Islet of Langerhans (tissue), 1 donor: ENCODE results near the gene BCLAF1.
A peak's percentile ranks its signal among the peaks of the same experiment; 100 is the strongest.

Experiments
- FAIRE-seq: peaks from one replicate; lab custom pipeline; 2011; peaks lifted over from hg19 to GRCh38; lab: Jason Lieb, UNC

The BCLAF1 gene, protein sequence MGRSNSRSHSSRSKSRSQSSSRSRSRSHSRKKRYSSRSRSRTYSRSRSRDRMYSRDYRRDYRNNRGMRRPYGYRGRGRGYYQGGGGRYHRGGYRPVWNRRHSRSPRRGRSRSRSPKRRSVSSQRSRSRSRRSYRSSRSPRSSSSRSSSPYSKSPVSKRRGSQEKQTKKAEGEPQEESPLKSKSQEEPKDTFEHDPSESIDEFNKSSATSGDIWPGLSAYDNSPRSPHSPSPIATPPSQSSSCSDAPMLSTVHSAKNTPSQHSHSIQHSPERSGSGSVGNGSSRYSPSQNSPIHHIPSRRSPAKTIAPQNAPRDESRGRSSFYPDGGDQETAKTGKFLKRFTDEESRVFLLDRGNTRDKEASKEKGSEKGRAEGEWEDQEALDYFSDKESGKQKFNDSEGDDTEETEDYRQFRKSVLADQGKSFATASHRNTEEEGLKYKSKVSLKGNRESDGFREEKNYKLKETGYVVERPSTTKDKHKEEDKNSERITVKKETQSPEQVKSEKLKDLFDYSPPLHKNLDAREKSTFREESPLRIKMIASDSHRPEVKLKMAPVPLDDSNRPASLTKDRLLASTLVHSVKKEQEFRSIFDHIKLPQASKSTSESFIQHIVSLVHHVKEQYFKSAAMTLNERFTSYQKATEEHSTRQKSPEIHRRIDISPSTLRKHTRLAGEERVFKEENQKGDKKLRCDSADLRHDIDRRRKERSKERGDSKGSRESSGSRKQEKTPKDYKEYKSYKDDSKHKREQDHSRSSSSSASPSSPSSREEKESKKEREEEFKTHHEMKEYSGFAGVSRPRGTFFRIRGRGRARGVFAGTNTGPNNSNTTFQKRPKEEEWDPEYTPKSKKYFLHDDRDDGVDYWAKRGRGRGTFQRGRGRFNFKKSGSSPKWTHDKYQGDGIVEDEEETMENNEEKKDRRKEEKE

DNA sequence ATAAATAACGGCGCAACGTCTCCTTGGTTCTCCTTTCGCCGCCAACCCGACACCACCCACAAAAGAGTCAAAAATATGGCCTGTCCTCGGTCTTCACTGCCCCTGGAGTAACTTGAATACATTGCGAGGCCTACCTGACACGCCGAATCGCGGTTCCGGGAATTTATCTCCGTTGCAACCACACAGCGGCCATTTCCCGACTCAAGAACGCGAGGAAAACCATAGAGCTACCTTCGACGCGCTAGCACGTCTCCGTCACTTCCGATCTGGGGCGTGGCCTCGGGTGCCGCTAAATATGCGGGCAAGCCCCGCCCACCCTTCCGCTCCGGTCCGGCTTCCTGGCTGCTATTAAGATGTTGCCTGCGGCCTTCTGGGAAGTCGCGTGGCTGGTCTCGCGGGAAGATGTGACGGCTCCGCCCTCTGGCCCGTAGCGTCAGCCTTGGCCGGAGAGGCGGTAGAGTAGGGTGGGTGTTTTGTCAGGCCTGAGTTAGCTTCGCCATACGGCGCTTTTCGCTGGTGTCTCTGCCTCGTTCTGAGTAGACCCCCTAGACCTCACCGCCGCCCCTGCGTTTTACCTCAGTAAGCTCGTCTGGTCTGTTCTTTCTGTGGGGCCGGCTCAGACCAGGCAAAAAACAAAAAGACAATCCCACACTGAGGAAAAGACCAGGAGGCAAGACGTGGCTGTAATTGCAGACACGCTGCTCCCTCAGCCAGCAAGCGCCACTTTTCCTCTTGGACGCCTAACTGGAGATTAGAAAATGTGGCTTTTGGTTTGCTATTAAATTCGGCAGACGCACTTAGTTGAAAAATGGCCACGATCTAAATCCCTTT is at the start of gene BCLAF1:
TSS of gene BCLAF1 (minus strand) at position 268 of the 831 bp plus-strand sequence. CDS start 9,980 bp downstream, outside the sequence.
- peak; percentile 73 for FAIRE-seq

DNA sequence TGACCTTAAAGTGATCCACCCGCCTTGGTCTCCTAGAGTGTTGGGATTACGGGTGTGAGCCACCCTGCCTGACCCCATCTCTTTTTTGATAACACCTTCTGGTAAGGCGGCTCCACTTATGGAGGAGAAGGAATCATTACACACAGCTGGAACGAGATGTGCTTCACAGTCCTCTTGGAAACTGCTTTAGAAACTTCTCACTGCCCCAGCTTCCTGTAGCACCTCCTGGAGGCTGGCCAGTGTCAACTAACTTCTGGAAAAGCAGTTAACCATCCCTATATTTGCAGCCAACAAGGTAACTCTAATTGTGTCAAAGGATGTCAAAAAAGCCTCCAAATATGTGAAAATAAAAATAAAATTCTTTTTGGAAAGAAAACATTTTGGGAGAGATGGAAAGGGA is 48.8 kb upstream of the BCLAF1 start:
- FAIRE-seq, result no peak

DNA sequence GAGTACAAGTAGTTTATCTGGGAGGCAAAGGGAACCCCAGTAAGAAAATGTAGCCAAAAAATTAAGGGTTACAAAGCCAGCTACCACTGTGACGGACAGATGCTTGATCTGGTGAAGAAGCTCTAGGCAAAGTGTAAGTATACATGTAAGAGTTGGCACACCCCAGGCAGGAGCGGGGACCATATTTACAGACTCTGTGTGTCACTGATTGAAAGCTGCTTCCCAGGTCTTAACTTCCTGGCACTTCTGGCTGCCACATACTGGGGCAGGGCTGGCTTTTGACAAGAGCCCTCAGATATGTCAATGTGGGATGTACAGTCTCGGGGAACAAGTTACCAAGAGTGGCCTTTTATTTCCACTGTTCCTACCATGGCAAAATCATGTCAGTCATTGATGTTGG is 48.0 kb upstream of the BCLAF1 start:
- FAIRE-seq, result no peak

DNA sequence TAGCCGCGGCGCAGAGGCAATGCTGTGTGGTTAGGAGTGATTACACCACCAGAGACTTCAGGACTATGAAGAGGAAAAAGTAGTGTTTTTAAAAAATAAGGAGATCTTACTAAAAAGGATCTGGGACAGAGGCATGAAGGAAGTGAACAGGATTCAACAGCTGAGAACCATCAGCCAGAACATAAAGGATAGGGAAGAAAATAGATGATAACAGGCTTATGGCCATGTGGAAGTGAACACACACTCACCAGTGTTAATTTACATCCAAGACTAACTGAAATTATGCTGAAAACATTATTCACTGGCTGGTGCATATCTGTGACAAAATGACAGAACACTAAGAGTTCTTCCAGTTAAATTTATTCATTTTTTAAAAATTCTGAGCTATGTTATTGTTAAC is 47.5 kb upstream of the BCLAF1 start:
- FAIRE-seq, result no peak

DNA sequence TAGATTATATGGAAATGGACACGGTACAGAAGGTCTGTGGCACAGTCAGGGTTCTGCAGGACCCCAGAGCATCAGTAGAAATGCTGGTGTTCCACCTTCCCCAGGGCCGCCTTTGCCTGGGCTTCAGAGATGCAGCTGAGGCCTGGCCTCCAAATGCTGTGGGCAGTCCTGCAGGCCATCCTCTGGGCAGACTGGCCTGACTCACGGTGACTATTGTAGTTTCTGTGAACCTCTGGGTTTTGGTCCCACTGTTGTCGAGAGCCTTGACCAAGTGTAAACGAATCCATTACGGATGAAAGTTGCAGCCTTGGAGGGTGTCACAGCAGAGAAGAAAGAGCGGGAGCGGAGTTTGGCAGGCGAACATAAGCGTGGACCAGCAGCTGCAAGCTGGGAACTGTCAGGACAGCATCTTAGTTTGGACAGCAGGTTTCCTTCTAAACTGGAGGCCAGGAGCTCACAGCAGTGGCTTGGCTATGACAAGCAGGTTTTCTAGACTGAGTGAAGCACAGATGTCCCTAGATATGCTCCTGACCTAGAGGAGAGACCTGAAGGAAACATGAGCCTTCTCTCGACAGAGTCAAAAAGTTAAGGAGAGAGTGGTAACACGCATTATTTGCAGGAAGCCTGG is 46.2 kb upstream of the BCLAF1 start:
- FAIRE-seq, result no peak

DNA sequence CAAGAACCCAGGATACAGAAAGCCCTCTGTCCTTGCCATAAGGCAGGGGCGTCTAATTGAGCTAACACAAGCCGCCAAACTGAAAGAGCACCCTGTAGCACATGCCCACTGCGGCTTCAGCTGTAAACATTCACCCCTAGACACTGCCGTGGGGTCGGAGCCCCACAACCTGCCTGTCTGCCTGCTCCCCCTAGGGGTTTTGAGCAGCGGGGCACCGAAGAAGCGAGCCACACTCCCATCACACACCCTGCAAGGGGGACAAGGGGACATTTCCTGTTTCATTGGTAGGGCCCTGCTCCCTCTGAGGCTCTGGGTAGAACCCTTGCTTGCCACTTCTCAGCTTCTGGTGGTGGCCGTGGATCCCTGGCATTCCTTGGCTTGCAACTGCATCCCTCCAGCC is 45.2 kb upstream of the BCLAF1 start:
- FAIRE-seq, result no peak

DNA sequence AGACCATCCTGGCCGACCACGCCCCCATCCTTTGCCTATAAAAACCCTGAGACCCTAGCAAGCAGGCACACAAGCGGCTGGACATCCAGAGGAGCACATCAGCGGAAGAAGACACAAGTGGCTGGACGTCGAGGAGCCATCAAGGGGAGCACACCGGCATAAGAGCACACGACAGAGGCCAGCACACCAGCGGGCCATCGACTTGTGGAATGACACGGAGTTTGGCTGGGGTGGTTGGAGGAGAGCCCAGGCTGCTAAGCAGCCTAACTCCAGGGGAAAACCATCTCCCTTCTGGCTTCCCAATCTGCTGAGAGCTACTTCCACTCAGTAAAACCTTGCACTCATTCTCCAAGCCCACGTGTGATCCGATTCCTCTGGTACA is 44.8 kb upstream of the BCLAF1 start:
- no peak for FAIRE-seq

DNA sequence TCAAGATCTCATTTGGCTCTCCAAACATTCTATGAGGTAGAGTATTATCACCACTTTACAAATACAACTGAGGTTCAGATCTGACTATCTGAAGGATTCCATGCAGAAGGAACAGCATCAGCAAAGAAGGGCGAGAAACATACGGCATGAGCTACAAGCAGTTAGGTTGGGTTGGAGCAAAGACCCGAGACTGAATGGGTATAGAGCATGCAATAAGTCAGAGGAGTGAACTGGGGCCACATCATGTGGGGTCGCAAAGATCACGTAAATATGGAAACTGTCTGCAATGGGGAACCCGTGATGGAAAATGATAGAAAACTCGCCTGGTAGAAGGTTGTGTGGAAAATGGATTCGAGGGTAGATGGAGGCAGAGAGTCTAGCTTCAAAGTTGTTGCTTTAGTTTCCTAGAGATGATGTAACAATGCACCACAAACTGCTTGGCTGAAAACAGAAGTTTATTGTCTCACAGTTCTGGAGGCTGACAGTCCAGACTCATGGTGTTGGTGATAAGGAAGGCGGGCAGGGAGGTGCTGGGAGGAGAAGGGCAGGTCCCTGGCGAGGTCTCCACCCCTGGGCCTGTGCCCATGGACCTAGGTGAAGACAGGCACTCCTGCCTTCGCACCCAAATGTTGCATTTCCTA is 44.3 kb upstream of the BCLAF1 start:
- FAIRE-seq, result no peak

DNA sequence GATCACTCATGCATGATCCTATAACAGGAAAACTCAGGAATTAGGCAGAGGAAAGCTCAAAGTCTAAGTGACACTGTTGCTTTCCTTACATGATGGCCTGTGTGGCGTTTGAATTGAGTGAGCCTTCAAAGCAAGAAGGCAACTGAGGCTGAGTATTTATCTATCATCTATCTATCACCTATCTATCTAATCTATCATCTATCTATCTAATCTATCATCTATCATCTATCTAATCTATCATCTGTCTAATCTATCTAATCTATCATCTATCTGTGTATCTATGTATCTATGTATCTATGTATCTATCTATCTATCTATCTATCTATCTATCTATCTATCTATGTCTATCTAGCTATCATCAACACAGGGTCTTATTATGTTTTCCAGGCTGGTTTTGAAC is 41.8 kb upstream of the BCLAF1 start:
- no peak for FAIRE-seq

DNA sequence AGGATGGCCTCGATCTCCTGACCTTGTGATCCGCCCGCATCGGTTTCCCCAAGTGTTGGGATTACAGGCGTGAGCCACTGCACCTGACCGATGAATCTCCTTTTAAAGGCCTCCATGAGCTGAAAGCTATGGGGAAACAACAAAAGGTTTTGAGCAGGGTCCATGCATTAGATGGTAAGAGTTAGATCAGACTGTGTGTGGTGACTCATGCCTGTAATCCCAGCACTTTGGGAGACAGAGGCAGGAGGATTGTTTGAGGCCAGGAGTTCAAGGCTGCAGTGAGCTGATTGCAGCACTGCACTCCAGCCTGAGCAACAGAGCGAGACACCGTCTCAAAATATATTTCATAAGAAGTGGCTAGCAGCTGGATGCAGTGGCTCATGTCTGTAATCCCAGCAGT is 41.0 kb upstream of the BCLAF1 start:
- FAIRE-seq, result no peak

DNA sequence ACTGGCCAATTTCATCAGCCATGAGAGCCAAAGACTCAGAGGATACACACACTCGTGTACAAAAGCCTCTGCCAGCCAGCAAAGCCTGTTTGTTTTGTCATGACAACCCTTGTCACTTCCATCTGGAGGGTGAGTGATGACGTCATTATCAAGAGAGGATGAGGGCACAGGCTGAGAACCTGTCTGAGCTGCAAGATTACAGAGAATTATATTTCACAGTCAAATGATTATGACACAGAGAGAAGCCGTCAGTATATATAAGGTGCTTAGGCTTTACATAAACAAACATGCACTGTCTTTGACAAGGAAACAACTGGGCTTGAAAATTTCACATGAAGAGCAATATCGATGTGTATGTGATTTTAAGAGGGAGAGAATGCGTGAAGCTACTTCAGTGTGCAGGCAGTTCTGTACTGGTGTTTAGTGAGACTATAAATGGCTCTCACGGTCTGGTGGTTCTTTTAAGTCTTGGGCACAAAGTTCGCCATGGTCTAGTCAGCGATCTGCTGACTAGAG is 36.5 kb upstream of the BCLAF1 start:
- FAIRE-seq, result peak; percentile 96

DNA sequence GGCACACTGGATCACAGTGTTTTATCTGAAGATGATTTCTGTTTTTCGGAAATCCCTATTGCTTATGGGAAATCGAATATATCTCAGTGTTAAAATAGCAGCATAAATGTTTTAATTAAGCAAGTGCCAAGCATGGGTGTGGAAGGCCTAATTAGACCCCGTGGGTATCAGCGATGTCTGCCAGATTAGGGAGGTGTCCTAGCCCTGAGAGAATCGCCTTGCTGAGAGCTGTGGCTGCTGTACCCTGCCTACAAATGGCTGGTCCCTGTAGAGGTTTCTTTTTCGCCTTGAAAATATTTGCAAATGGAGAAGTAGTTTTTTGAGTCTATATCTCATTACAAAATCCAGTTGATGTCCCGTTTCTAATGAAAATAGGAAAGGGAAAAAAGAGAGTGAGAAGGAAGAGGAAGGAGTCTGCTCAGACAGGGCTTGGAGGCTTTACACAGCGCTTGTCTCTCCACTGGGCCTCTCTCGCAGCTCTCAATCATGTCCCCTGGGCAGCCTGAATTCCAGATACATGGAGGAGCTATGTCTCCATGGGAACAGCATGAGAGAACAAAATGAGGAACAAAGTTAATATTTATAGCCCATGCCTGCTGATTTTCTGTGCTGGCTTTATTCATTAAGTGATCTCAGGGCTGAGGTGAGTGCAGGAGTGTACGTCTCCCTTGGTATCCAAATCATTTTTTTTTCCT is 35.2 kb upstream of the BCLAF1 start:
- FAIRE-seq, result peak; percentile 81

DNA sequence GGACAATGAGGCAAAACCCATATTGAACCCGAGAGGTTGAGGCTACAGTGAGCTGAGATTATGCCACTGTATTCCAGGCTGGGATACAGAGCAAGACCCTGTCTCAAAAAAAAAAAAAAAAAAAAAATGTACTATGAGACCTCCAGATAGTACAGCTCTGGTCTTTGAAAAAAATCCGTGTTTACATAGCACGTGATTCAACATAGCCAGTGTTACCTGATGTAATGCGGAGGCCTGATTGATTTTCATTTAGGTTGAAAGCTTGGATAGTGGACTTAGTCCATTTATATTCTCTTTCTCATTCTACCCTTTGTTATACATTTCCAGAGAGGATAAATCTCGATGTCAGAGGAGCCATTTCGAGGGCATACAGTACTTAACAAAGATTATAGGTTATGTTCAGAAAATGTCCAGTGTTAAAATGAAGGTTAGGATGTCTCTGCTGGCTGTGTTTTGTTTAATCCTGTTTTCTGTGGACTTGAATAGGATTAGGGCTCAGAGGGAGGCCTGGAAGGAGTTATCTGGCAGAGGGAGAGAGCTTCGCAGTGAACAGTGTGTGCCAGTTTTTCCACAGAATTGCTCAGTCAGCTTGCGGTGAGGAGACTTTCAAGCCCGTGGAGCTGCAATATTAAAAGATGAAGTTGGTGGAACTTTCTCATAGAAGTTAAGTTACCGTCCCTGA is 33.9 kb upstream of the BCLAF1 start:
- no peak for FAIRE-seq

DNA sequence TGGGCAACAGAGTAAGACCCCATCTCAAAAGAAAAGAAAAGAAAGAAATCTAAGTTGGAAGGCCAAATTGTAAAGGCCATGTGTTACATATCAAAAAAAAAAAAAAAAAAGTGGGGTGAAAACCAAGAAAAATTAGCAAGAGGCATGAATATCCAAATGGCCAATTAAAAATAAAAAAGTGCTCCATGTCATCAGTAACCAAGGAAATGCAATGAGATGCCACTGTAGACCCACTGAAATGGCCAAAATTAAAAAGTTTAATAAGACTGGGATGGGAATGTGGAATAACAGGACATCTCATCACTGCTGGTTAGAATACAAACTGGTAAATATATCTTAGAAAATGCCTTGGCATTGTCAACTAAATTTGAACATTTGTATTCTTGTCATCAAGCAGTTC is 30.1 kb upstream of the BCLAF1 start:
- FAIRE-seq, result no peak

DNA sequence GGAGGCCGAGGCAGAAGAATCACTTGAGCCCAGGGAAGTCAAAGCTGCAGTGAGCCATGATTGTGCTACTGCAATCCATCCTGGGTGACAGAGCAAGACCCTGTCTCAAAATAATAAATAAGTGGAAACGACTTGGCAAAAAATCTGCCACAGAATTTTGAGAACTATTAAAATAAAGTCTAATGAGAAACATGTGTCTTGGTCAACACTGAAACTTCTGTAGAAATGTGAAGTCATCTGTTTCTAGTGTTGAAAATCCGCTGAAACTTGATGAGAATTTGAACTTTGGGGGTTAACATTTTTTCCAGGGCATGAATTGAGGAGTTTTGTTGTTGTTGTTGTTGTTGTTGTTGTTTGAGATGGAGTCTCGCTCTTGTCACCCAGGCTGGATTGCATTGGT is 29.0 kb upstream of the BCLAF1 start:
- no peak for FAIRE-seq

DNA sequence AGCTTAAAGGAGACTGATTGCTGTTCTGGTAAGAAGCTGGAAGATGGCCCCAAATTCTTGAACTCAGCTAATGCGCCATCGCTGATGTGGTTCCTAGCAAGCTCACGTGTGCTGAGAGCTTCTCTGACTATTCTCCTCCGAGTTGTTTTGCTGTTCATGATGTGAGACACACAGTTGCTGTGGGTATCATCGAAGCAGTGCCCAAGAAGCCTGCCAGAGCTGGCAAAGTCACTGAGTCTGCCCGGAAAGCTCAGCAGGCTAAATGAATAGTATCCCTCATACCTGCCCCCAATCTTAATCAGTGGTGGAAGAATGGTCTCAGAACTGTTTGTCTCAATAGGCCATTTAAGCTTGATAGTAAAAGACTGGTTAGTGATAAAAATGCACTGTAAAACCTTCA is 28.3 kb upstream of the BCLAF1 start:
- FAIRE-seq, result no peak

DNA sequence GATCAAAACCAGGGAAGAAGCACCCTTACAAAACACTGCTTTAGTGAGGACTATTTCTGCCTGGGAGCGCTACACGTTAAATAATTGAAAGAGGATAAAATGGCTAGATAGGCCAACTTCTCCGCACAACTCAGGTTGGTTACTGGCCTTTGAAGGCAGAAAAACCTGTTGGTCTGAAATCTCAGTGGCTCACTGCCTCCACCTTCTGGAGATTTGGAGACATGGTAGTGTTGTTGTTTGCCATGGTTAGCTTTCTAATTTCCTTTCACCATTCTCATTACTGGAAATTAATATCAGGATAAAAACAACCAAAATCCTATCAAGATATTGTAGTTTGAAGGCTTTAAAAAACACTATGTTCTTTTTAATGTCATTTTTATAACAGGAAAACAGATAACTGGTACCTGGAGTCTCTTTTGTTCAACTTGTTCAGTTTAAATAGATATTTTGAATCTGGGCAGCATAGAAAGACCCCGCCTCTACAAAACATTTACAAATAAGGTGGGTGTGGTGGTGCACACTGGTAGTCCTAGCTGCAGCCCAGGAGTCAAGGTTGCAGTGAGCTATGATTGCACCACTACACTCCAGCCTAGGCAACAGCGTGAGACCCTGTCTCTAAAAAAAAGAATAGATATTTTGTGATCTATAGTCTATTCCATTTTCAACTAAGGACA is 27.5 kb upstream of the BCLAF1 start:
- FAIRE-seq, result peak; percentile 96

DNA sequence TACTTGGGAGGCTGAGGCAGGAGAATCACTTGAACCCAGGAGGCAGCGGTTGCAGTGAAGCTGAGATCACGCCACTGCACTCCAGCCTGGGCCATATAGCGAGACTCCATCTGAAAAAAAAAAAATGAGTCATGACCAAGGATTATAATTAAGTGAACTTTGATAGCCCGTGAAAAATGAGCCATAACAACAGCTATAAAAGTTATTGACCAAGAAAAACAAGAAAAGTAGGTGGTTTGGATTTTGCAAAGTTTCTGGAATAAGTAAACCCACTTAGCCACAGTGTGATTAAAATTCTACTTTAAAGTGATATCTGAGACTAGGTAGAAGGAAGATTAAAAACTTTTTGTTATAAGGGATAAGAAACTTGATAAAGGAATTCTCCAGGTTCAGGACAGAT is 25.9 kb upstream of the BCLAF1 start:
- FAIRE-seq, result no peak

DNA sequence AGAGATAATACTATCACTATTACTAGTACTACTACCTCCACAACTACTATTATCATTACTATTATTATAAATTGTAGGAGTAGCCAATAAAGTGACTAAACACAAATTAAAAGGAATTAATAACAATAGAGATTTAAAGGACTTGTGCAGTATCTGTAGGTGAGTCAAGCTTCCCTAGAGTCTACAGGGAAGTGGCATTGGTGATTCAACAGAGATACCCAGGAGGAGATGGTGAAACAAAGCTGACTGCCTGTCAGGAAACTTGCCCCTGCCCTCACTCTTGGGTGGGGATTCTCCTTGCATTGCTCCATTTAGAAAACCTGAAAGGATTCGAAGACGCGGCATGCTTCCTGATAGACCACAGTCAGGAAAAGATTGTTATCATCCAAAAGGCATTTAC is 23.3 kb upstream of the BCLAF1 start:
- no peak for FAIRE-seq
